Measurements from ENCODE around the gene ADAMTSL1.

GRCh38 chr9:18548456-18548855 lies 74.5 kb downstream of the ADAMTSL1 start:
- TF ChIP-seq CTCF (IDR thresholded peaks at IDR 0.05; ENCODE audit: insufficient read depth, low read depth, low read length) = no peak
- TF ChIP-seq EZH2 (IDR thresholded peaks at IDR 0.05; ENCODE audit: insufficient read depth, low read length) = no peak

Data from astrocyte (in vitro differentiated cells and primary cell).